ENCODE results near the gene TAF5L. TPM values are rescaled to one million over a fixed set of nuclear protein-coding genes. Genes with fewer than 3 reads are reported as not detected.
"Not testable (repeated sequence)": the region's sequence is repeated elsewhere in the genome, so short reads cannot be mapped to it uniquely, and the experiment has no call there.

Gene TAF5L
- total RNA-seq, 4 donors from 2014 or later = 14.9 to 26.1 (median 18.4) TPM

DNA sequence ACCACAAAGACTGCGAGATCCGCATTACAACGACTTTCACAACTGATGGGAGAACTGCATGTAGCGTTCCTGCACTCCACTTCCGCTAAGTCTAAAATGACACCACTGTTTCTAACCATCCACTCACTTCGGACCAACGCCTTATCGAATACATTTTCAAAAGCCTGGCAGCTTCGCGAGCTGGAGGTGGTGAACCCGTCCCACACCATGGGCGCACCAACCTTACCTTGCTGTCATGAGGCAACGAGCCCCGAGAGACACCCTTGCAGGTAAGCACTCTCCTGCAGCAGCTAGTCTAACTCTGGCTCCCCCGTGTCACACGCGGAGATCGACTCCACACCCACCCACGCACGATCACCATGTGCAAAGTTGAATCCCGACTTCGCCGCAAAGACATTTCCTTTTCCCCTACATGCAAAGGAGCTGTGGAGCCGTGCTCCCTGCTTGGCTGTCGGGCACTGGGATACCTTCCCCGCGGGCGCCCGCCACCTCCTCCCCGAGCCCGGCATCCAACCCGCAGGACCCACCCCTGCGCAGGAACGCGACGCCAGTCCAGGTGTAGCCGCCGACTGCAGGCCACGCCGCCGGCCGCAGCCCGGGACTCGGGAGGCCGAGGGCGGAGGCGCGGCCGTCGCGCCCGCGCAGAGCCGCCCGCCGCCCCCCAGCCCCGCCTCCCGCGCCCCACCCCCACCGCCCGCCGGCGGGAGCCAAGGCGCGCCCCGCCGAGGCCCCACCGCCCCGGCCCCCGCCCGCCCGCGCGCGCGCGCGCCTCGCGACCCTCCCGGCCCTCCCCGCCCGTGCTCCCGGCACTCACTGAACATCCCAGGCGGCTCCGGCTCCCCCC is 629 bp downstream of the TAF5L start:
- intact Hi-C loops (cut with DNase I) = loop anchor here (5.0 kb wide), 1 partner anchor 68 kb away; the partner anchor contains the start of gene ABCB10
- WGBS, 2 donors = 2% methylated on average over 23 to 29 of the region's 86 CpGs
- no peaks in the 10 kb centered on the region for H3K9me3 ChIP-seq
- DNase-seq = peak; percentile 48 to 57
- H3K27ac ChIP-seq = peak overlapping the region in 1 of 3 donors; percentile 83
- TF ChIP-seq, protein P1, sequence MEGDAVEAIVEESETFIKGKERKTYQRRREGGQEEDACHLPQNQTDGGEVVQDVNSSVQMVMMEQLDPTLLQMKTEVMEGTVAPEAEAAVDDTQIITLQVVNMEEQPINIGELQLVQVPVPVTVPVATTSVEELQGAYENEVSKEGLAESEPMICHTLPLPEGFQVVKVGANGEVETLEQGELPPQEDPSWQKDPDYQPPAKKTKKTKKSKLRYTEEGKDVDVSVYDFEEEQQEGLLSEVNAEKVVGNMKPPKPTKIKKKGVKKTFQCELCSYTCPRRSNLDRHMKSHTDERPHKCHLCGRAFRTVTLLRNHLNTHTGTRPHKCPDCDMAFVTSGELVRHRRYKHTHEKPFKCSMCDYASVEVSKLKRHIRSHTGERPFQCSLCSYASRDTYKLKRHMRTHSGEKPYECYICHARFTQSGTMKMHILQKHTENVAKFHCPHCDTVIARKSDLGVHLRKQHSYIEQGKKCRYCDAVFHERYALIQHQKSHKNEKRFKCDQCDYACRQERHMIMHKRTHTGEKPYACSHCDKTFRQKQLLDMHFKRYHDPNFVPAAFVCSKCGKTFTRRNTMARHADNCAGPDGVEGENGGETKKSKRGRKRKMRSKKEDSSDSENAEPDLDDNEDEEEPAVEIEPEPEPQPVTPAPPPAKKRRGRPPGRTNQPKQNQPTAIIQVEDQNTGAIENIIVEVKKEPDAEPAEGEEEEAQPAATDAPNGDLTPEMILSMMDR (IDR thresholded peaks at IDR 0.05) = peak in 1 of 6 experiments; percentile 5
- no peak for TF ChIP-seq POLR2A (IDR thresholded peaks at IDR 0.05)
- H3K4me3 ChIP-seq (replicated peaks in 1 of 3) = peak overlapping the region; percentile 64 to 89 (median 80)
- no peaks in the 10 kb centered on the region for H3K27me3 ChIP-seq
- peaks cover 12 to 19% of the 10 kb centered on the region in 2 donors for H3K4me1 ChIP-seq
- no peaks in the 10 kb centered on the region for H3K36me3 ChIP-seq

DNA sequence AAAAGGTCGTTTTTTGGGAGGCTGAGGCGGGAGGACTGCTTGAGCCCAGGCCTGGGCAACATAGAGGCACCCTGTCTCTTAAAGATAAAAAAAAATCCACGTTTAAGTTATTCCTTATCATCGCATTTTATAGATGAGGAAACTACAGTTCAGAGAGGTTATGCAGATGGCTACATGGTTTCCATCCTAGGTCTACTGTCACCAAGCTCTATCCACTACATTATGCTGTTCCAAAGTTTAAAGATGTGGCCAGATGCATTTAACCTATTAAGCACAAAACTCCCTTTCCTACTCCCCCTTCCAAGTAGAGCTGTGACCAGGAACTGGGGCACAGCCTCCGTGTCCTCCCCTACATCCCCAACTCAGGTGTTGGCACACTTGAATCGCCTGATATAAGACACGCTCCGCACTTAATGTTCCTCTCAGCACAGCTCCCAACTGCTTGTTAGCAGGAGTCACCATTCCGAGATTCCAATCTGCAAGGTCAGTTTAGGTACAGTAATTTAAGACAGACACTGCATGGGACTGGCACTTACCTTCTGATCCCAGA is 1.3 kb downstream of the TAF5L start:
- no peaks in the 10 kb centered on the region for H3K9me3 ChIP-seq
- intact Hi-C loops (cut with DNase I) = loop anchor here (5.0 kb wide), 1 partner anchor 67 kb away; the partner anchor contains the start of gene ABCB10
- TF ChIP-seq POLR2A (IDR thresholded peaks at IDR 0.05) = no peak
- TF ChIP-seq, protein P1 (IDR thresholded peaks at IDR 0.05) = no peak
- peaks cover 12 to 19% of the 10 kb centered on the region in 2 donors for H3K4me1 ChIP-seq
- no peaks in the 10 kb centered on the region for H3K27me3 ChIP-seq
- 50 to 55% methylated on average over 9 of the region's 9 CpGs for WGBS, 2 donors
- DNase-seq = no peak
- no peaks in the 10 kb centered on the region for H3K36me3 ChIP-seq
- H3K27ac ChIP-seq = no peak overlapping the region
- peak overlapping the region in 2 of 3 donors; percentile 64 to 70 for H3K4me3 ChIP-seq (replicated peaks in 1 of 3)

DNA sequence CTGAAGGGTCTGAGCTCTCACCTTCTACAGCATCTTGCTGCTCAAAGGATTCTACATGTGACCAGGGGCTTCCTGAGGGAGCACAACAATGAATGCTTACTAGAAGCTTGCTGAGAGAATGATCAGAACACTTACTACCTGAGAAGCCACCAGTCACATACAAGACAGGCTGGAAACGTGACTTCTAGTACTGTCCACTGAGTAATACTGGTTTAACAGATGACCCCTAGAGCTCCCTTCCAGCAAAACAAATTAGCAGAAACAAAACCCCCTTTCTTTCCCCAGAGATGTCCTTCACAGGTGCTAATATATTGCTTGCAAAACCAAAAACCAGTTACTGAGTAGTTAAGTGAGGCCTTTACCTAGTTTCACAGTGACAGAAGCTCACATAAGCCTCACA is 2.1 kb downstream of the TAF5L start:
- 80 to 95% methylated on average over 1 of the region's 1 CpG for WGBS, 2 donors
- peaks cover 12 to 19% of the 10 kb centered on the region in 2 donors for H3K4me1 ChIP-seq
- H3K27ac ChIP-seq = no peak overlapping the region
- H3K36me3 ChIP-seq = no peaks in the 10 kb centered on the region
- no peak for DNase-seq
- no peaks in the 10 kb centered on the region for H3K9me3 ChIP-seq
- TF ChIP-seq, protein P1 (IDR thresholded peaks at IDR 0.05) = no peak
- TF ChIP-seq POLR2A (IDR thresholded peaks at IDR 0.05) = no peak
- H3K27me3 ChIP-seq = no peaks in the 10 kb centered on the region
- no peak overlapping the region for H3K4me3 ChIP-seq (replicated peaks in 1 of 3)
- intact Hi-C loops (cut with DNase I) = no loop called here

DNA sequence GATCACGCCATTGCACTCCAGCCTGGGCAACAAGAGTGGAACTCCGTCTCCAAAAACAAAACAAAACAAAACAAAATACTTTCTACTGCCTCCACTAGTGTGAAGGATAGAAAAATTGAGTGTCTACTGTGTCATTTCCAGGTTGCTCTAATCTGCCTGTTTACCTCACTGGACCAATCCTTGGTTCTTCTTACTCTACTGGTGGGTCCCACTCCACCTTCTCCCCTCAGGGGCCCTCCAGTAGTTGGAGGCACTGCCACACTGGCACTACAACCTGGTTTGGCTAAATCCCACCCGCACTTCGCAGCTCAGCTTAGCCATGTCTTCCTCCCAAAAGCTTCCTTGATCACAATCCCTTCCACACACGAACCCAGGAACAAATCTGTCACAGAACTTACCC is 2.7 kb downstream of the TAF5L start:
- TF ChIP-seq, protein P1 (IDR thresholded peaks at IDR 0.05) = no peak
- TF ChIP-seq POLR2A (IDR thresholded peaks at IDR 0.05) = no peak
- DNase-seq = no peak
- H3K27me3 ChIP-seq = no peaks in the 10 kb centered on the region
- intact Hi-C loops (cut with DNase I) = no loop called here
- no peak overlapping the region for H3K4me3 ChIP-seq (replicated peaks in 1 of 3)
- H3K36me3 ChIP-seq = no peaks in the 10 kb centered on the region
- no peaks in the 10 kb centered on the region for H3K9me3 ChIP-seq
- H3K4me1 ChIP-seq = peaks cover 12 to 19% of the 10 kb centered on the region in 2 donors
- H3K27ac ChIP-seq = no peak overlapping the region
- WGBS, 2 donors = 86 to 98% methylated on average over 5 of the region's 5 CpGs

DNA sequence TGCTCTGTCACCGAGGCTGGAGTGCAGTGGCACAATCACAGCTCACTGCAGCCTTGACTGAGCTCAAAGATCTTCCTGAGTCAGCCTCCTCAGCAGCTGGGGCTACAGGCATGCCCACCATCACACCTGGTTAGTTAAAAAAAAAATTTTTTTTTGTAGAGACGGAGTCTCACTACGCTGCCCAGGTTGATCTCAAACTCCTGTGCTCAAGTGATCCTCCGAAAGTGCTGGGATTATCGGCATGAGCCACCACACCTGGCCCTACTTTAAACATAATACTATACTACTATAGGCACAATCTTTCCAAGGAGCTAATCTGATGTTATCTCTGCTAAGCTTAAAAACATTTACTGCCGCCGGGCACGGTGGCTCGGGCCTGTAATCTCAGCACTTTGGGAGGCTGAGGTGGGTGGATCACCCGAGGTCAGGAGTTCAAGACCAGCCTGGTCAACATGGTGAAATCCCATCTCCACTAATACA is 3.2 kb downstream of the TAF5L start:
- intact Hi-C loops (cut with DNase I); H3K27ac ChIP-seq; H3K36me3 ChIP-seq; H3K27me3 ChIP-seq; H3K4me3 ChIP-seq (replicated peaks in 1 of 3); H3K9me3 ChIP-seq; DNase-seq: not testable (repeated sequence)
- peaks cover 12 to 19% of the 10 kb centered on the region in 2 donors for H3K4me1 ChIP-seq
- whole genome bisulfite sequencing, 2 donors = 81 to 85% methylated on average over 10 of the region's 10 CpGs
